Fibroblast of pulmonary artery (primary cell): ENCODE data around the gene PSMB10.

Experiments used
- DNase-seq: peaks from one replicate; pipeline ENCODE4 v3.0.0-alpha.2; 2010; ENCODE audit warnings: low read depth
- H3K4me3 ChIP-seq: replicated peaks from 2 replicates; pipeline ENCODE4 v1.5.1; 2011; ENCODE audit warnings: low read depth, mild to moderate bottlenecking, control low read depth, low read length, moderate library complexity
- TF ChIP-seq, protein P1 (sequence below): IDR thresholded peaks from 2 replicates; pipeline ENCODE4 v1.5.1; 2011; ENCODE audit warnings: mild to moderate bottlenecking, control low read depth, low read length, inconsistent platforms; ENCODE audit errors: missing control alignments

The PSMB10 gene

GRCh38 chr16:67897231-67897630 lies 39.4 kb downstream of the PSMB10 start:
- H3K4me3 ChIP-seq: no peak overlapping the region
- TF ChIP-seq, protein P1, sequence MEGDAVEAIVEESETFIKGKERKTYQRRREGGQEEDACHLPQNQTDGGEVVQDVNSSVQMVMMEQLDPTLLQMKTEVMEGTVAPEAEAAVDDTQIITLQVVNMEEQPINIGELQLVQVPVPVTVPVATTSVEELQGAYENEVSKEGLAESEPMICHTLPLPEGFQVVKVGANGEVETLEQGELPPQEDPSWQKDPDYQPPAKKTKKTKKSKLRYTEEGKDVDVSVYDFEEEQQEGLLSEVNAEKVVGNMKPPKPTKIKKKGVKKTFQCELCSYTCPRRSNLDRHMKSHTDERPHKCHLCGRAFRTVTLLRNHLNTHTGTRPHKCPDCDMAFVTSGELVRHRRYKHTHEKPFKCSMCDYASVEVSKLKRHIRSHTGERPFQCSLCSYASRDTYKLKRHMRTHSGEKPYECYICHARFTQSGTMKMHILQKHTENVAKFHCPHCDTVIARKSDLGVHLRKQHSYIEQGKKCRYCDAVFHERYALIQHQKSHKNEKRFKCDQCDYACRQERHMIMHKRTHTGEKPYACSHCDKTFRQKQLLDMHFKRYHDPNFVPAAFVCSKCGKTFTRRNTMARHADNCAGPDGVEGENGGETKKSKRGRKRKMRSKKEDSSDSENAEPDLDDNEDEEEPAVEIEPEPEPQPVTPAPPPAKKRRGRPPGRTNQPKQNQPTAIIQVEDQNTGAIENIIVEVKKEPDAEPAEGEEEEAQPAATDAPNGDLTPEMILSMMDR: no peak
- peak; percentile 56 for DNase-seq

DNA sequence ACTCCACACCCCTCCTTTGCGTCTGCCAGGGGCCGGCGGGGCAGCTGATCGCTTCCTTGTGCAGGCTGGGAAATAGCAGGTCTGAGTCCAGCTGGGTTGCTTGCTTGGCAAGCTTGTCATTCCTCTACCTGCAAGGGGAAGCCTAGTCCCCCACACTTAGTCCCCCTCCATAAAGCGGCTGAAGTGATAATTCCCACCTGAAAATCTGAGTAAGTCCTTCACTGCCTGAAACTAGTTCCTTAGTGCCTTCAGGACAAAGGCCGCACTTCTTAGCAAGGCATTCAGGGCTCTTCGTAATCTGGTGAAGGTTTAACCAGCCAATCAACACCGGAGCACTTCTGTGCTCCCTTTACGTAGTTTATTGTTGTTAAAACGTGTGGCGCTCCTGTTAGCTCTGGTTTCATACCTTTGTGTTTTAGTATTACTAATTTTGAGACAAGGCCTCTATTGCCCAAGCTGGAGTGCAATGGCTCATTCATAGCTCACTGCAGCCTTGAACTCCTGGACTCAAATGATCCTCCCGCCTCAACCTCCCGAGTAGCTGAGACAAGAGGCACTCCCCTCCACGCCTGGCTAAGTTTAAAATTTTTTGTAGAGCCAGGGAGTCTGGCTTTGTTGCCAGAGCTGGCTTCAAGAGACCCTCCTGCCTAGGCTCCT lies 42.8 kb downstream of the PSMB10 start:
- peak overlapping the region; percentile 87 for H3K4me3 ChIP-seq
- no peak for DNase-seq
- TF ChIP-seq, protein P1: no peak

- TF ChIP-seq, protein P1: no peak
- H3K4me3 ChIP-seq: peak within 1 kb of the TSS; percentile 87
- peak; percentile 95 for DNase-seq
These were observed 43.5 kb downstream of the PSMB10 start, which contains the start of gene PSKH1 for GRCh38 chr16:67892899-67893742. TSS of gene PSKH1 (plus strand) at chr16:67893254. CDS start at chr16:67908750, 15,496 bp downstream.

- DNase-seq: no peak
- H3K4me3 ChIP-seq: peak overlapping the region; percentile 48
- TF ChIP-seq, protein P1: no peak
These were observed 44.3 kb downstream of the PSMB10 start for GRCh38 chr16:67892375-67892774.

DNA sequence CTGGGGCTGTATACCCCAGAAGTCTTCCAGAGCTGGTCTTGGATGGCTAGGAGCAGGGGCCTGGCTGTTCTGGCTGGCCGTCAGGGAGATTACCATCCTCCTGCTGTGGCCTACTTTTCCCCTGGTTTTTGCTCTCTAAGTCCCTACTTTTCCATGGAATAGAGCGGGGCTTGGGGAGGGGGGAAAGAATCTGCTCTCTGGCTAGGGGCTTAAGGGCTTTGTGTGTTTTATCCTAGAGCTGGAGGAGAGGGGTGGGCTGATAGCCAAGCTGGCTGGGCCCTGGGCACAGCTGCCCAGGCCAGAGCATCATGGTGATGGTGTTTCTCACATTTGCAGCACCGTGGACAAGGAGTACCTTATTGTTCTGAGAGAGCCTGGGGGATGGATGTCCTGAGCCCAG lies 48.3 kb downstream of the PSMB10 start:
- H3K4me3 ChIP-seq: no peak overlapping the region
- TF ChIP-seq, protein P1: no peak
- no peak for DNase-seq

DNA sequence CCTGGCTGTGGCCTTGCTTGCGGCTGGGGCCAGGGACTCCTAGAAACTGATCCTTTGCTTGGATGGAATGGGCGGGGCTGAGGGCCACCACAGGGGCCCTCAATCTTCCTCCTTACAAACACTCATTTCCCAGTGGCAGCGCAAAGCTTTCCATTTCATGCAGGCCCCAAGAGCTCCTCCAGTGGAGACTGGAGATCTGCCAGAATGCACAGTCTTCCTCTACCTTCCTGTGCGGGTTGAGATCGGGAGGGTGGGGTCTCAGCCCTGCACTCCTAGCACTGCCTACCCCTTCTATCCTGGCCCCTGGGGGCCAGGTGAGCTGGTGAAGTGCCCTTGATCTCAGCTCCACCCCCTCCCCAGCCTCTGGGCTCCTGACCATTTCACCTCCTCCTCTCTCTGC lies 50.3 kb downstream of the PSMB10 start:
- DNase-seq: no peak
- TF ChIP-seq, protein P1: no peak
- no peak overlapping the region for H3K4me3 ChIP-seq
